OCI-LY1 (cell line): Measurements from ENCODE around the gene AQP10.
A peak's percentile ranks its signal among the peaks of the same experiment; 100 is the strongest.

ENCODE experiments used
- H2AFZ ChIP-seq: fragments of 200-600 bp; sonication (generic), shearing (Covaris generic); 2 replicates; pipeline ENCODE4 v1.6.0; 2014; ENCODE audit warnings: antibody characterized with exemption, mild to moderate bottlenecking, low read length
- H3F3A ChIP-seq: fragments of 200-600 bp; sonication (generic), shearing (Covaris generic); 2 replicates; pipeline ENCODE4 v1.6.0; 2014; ENCODE audit warnings: mild to moderate bottlenecking, antibody characterized with exemption, low read length, moderate library complexity; ENCODE audit not compliant: insufficient read depth
- H3K27ac ChIP-seq: fragments of 200-600 bp; sonication (generic); 2 replicates; pipeline ENCODE4 v1.5.1; 2014; ENCODE audit warnings: low read length, mixed run types, mild to moderate bottlenecking, low read depth; ENCODE audit not compliant: poor library complexity, severe bottlenecking
- H3K27me3 ChIP-seq: fragments of 200-600 bp; sonication (generic); 2 replicates; pipeline ENCODE4 v1.6.0; 2014; ENCODE audit warnings: antibody characterized with exemption, mild to moderate bottlenecking, low read length, moderate library complexity; ENCODE audit not compliant: insufficient read depth
- H3K36me3 ChIP-seq: fragments of 200-600 bp; sonication (generic); 2 replicates; pipeline ENCODE4 v1.6.1; 2014; ENCODE audit warnings: mild to moderate bottlenecking, antibody characterized with exemption, low read length, moderate library complexity, mixed read lengths; ENCODE audit not compliant: insufficient read depth
- H3K4me1 ChIP-seq: fragments of 200-600 bp; sonication (generic); 2 replicates; pipeline ENCODE4 v1.5.1; 2014; ENCODE audit warnings: mild to moderate bottlenecking, low read length, moderate library complexity; ENCODE audit not compliant: insufficient read depth, severe bottlenecking
- H3K4me2 ChIP-seq: fragments of 200-600 bp; sonication (generic), shearing (Covaris generic); 2 replicates; pipeline ENCODE4 v1.6.1; 2014; ENCODE audit warnings: low read length
- H3K4me3 ChIP-seq: fragments of 200-600 bp; sonication (generic); 2 replicates; pipeline ENCODE4 v1.5.1; 2014; ENCODE audit warnings: low read length, low read depth, mild to moderate bottlenecking, mixed read lengths; ENCODE audit not compliant: poor library complexity, severe bottlenecking
- H3K79me2 ChIP-seq: fragments of 200-600 bp; shearing (Covaris generic); 2 replicates; pipeline ENCODE4 v1.6.1; 2016; ENCODE audit warnings: mixed run types, low read length, mixed read lengths; ENCODE audit not compliant: insufficient read depth
- H3K9ac ChIP-seq: fragments of 200-600 bp; sonication (generic), shearing (Covaris generic); 2 replicates; pipeline ENCODE4 v1.6.1; 2014; ENCODE audit warnings: mild to moderate bottlenecking, low read length, mixed read lengths
- H3K9me2 ChIP-seq: fragments of 200-600 bp; sonication (generic), shearing (Covaris generic); 2 replicates; pipeline ENCODE4 v1.6.1; 2014; ENCODE audit warnings: low read depth, mild to moderate bottlenecking, low read length, mixed read lengths
- H3K9me3 ChIP-seq: fragments of 200-600 bp; shearing (Covaris generic); 2 replicates; pipeline ENCODE4 v1.6.1; 2014; ENCODE audit warnings: low read length, mixed read lengths
- H4K20me1 ChIP-seq: fragments of 200-600 bp; sonication (generic), shearing (Covaris generic); 2 replicates; pipeline ENCODE4 v1.6.0; 2016; ENCODE audit warnings: mild to moderate bottlenecking, low read length; ENCODE audit not compliant: insufficient read depth
- EZH2 ChIP-seq: fragments of 200-600 bp; sonication (generic), shearing (Covaris generic); IDR thresholded peaks from 2 replicates; pipeline ENCODE4 v1.8.0; 2017; ENCODE audit warnings: borderline replicate concordance, mixed run types, mild to moderate bottlenecking, antibody characterized with exemption, low read length, moderate library complexity, mixed read lengths
- TF ChIP-seq, protein P1 (sequence below): fragments of 200-600 bp; sonication (generic), shearing (Covaris generic); IDR thresholded peaks from 2 replicates; pipeline ENCODE4 v1.5.1; 2017; ENCODE audit warnings: mild to moderate bottlenecking, antibody characterized with exemption, low read length, moderate library complexity, mixed read lengths

The AQP10 gene

DNA sequence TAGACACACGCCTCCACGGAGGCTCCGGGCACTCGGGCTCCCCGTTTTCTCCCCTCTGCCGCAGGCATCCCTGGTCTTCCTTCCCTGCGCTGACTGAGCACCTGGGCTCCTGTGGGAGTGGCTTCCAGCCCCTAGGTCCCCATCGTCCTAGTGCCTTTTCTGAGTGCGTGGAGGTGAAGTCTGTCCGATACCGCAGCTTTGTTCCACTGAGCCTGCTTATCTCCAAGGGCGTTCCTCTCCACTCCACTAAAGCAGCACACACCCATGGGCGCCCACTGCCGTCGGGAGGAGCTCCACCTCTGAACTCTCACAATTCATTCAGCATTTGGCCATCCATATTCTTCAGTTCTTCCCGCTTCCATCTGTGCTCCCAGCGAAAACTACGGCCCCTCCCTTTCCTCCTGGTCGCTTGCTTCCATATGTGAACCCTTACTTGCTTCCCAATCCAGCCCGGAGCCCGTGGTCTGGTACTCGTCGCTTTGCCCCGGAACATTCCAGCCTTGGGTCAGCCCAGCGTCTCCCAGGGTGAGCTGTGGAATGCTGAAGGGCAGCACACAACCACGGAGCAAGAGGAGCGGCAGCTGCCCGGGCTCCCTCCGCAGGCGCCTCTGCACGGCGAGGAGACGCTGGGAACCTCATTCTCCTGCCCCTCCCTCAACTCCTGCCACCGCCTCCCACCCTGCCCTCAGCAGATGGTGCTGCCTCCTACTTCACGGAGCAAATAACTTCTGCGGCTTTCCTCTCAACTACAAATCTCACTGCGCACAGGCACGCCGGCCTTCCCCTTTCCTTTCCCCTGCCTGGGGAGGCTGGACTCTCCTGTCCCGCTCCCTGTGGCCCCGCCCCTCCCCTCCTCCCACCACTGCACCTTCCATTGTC is 31.9 kb downstream of the AQP10 start:
- no peak overlapping the region for H3K27ac ChIP-seq
- no peak overlapping the region for H3K4me3 ChIP-seq
- no peak overlapping the region for H2AFZ ChIP-seq
- H4K20me1 ChIP-seq, result no peaks in the 10 kb centered on the region
- H3K79me2 ChIP-seq, result no peaks in the 10 kb centered on the region
- no peak overlapping the region for H3K4me2 ChIP-seq
- H3K27me3 ChIP-seq, result no peaks in the 10 kb centered on the region
- TF ChIP-seq EZH2, result no peak
- TF ChIP-seq, protein P1, sequence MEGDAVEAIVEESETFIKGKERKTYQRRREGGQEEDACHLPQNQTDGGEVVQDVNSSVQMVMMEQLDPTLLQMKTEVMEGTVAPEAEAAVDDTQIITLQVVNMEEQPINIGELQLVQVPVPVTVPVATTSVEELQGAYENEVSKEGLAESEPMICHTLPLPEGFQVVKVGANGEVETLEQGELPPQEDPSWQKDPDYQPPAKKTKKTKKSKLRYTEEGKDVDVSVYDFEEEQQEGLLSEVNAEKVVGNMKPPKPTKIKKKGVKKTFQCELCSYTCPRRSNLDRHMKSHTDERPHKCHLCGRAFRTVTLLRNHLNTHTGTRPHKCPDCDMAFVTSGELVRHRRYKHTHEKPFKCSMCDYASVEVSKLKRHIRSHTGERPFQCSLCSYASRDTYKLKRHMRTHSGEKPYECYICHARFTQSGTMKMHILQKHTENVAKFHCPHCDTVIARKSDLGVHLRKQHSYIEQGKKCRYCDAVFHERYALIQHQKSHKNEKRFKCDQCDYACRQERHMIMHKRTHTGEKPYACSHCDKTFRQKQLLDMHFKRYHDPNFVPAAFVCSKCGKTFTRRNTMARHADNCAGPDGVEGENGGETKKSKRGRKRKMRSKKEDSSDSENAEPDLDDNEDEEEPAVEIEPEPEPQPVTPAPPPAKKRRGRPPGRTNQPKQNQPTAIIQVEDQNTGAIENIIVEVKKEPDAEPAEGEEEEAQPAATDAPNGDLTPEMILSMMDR, result no peak
- H3K9me2 ChIP-seq, result no peaks in the 10 kb centered on the region
- no peaks in the 10 kb centered on the region for H3K9me3 ChIP-seq
- H3K9ac ChIP-seq, result no peak overlapping the region
- H3K36me3 ChIP-seq, result no peaks in the 10 kb centered on the region
- no peaks in the 10 kb centered on the region for H3F3A ChIP-seq
- no peaks in the 10 kb centered on the region for H3K4me1 ChIP-seq

DNA sequence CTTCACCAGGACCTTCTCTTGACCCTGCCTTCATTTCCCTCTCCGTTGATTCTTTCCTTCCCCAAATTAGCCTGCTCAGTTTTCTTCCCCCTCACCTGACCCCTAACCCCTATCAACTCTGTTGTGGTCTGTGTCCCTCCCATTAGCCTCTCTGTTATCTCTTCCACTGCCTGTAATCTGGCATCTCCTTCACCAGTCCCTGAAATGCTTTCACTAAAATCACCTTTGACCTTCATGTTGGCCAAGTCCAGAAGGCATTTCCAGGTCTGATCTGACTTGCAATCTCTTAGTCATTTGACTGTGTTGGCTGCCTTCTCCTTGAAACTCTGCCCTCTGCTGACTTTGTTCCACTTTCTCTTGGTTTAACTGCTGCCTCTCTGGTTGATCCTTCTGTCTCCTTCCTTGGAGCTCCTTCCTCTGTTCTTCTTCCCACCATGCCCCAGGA is 32.6 kb downstream of the AQP10 start:
- no peaks in the 10 kb centered on the region for H3K9me3 ChIP-seq
- no peaks in the 10 kb centered on the region for H3K36me3 ChIP-seq
- H3F3A ChIP-seq, result no peaks in the 10 kb centered on the region
- no peaks in the 10 kb centered on the region for H4K20me1 ChIP-seq
- no peak overlapping the region for H2AFZ ChIP-seq
- TF ChIP-seq, protein P1, result peak; percentile 34; the same call in 1 of the 2 replicates
- no peak for TF ChIP-seq EZH2
- no peaks in the 10 kb centered on the region for H3K4me1 ChIP-seq
- no peak overlapping the region for H3K27ac ChIP-seq
- no peak overlapping the region for H3K4me2 ChIP-seq
- no peak overlapping the region for H3K9ac ChIP-seq
- H3K9me2 ChIP-seq, result no peaks in the 10 kb centered on the region
- H3K27me3 ChIP-seq, result no peaks in the 10 kb centered on the region
- H3K4me3 ChIP-seq, result no peak overlapping the region
- no peaks in the 10 kb centered on the region for H3K79me2 ChIP-seq

DNA sequence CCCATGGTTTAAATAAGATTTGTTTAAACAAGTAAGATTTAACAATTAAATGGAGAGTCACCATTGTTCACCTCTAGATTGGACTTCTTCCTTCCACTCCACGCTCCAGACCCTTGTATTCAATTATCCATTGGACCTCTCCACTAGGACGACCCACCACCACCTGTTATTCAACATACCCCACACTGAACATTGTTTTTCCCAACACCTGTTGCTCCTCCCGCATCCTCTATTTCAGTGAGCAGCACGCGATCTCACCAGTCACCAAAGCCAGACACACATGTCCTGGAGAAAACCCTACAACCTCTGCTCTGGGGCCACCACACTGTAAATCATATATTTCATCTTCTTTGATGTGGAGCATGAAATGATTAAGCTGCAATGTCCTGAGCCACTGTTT is 33.1 kb downstream of the AQP10 start:
- Histone ChIP-seq H3K9me3 (no peaks in the 10 kb centered on the region), H3K27me3 (no peaks in the 10 kb centered on the region), H3K9ac (no peak overlapping the region), H2AFZ (no peak overlapping the region), H3K27ac (no peak overlapping the region), H3F3A (no peaks in the 10 kb centered on the region), H3K9me2 (no peaks in the 10 kb centered on the region), H3K79me2 (no peaks in the 10 kb centered on the region), H3K4me3 (no peak overlapping the region), H3K4me1 (no peaks in the 10 kb centered on the region), H4K20me1 (no peaks in the 10 kb centered on the region), H3K4me2 (no peak overlapping the region), H3K36me3 (no peaks in the 10 kb centered on the region)
- TF ChIP-seq, protein P1, result 0 out of 2 replicates have a peak, but pooled peaks have one; percentile 1
- no peak for TF ChIP-seq EZH2
